ENCODE results near the gene ITGB1. TPM values are rescaled to one million over a fixed set of nuclear protein-coding genes. Genes with fewer than 3 reads are reported as not detected.
A peak's percentile ranks its signal among the peaks of the same experiment; 100 is the strongest.
"Not testable (repeated sequence)": the region's sequence is repeated elsewhere in the genome, so short reads cannot be mapped to it uniquely, and the experiment has no call there.

The ITGB1 gene
- total RNA-seq, result 100 to 1,000 TPM; 254 to 393 TPM

DNA sequence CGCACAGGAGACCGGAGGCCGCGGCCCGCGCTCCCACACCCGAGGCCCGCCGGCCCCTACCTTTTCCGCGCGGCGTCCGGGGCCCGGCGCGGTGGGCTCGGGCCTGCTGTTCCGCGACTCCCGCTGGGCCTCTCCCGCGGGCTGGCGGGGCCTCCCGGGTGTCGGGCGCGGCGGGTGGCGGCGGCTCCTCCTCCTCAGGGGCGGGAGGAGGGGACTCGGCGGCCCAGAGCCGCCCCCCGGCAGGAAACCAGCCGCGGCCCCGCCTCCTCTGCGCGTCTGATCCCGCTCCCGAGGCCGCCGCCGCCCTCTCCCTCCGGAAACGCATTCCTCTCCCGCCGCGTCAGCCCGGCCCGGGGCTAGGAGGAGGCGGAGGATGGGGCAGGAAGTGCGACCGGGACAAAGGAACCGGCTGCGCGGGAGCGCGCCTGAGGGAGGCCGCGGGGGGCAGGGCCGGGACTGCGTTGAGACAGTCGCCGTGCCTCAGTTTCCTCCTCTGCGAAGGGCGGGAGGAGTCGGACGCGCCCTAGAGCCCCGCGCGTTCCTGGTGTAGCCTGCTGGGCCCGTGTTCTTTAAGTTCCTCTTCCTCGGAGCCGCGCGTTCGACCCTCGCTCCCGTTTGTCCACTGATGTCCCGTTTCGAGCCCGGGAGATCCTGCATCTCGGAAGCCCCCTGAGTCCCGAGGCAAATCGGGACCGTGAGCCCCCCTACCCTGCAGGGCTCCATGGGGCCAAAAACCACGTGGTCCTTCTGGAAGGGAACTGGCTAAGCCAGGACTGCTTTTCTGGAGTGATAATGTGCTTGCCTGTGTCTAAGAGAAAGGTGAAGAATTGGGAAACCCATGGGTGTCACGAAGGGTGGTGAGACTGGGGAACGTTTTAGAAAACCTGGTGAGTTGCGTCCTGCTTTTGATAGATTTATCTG is at the start of gene ITGB1:
ITGB1 (minus strand) TSS at position 146 of the 921 bp plus-strand sequence. CDS start 22,672 bp downstream, outside the sequence.
- Histone ChIP-seq H3K27me3 (no peaks in the 10 kb centered on the region), H3K27ac (peak within 1 kb of the TSS; percentile 92), H3K4me3 (peak within 1 kb of the TSS; percentile 79), H3K9ac (ENCODE audit: low read depth in 2 of 2, low read length in 2 of 2) (peak within 1 kb of the TSS; percentile 99), H3K36me3 (no peaks in the 10 kb centered on the region), H3K4me1 (peaks cover 4% of the 10 kb centered on the region), H3K9me3 (no peaks in the 10 kb centered on the region)
- TF ChIP-seq, protein P1, sequence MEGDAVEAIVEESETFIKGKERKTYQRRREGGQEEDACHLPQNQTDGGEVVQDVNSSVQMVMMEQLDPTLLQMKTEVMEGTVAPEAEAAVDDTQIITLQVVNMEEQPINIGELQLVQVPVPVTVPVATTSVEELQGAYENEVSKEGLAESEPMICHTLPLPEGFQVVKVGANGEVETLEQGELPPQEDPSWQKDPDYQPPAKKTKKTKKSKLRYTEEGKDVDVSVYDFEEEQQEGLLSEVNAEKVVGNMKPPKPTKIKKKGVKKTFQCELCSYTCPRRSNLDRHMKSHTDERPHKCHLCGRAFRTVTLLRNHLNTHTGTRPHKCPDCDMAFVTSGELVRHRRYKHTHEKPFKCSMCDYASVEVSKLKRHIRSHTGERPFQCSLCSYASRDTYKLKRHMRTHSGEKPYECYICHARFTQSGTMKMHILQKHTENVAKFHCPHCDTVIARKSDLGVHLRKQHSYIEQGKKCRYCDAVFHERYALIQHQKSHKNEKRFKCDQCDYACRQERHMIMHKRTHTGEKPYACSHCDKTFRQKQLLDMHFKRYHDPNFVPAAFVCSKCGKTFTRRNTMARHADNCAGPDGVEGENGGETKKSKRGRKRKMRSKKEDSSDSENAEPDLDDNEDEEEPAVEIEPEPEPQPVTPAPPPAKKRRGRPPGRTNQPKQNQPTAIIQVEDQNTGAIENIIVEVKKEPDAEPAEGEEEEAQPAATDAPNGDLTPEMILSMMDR (IDR thresholded peaks at IDR 0.05), result no peak
- DNase-seq, result peak; percentile 97
- intact Hi-C loops (cut with DNase I), result no loop called here

DNA sequence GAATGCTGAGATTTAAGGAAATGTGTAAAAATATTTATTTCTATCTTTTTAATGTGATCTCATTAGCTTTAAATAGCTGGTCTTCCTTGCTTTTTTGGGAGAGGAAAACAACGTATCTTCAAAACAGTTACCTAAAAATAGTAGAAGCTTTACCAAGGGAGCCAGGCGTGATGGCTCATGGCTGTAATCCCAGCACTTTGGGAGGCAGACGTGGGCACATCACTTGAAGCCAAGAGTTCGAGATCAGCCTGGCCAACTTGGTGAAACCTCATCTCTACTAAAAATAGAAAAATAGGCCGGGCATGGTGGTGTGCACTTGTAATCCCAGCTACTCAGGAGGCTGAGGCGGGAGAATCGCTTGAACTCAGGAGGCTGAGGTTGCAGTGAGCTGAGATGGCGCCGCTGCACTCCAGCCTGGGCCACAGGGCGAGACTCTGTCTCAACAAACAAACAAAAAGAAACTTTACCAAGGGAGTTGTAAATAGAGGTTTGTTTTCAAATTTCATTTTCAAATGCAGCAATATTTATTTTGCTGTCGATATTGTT is 48.4 kb upstream of the ITGB1 start:
- intact Hi-C loops (cut with DNase I), result no loop called here

DNA sequence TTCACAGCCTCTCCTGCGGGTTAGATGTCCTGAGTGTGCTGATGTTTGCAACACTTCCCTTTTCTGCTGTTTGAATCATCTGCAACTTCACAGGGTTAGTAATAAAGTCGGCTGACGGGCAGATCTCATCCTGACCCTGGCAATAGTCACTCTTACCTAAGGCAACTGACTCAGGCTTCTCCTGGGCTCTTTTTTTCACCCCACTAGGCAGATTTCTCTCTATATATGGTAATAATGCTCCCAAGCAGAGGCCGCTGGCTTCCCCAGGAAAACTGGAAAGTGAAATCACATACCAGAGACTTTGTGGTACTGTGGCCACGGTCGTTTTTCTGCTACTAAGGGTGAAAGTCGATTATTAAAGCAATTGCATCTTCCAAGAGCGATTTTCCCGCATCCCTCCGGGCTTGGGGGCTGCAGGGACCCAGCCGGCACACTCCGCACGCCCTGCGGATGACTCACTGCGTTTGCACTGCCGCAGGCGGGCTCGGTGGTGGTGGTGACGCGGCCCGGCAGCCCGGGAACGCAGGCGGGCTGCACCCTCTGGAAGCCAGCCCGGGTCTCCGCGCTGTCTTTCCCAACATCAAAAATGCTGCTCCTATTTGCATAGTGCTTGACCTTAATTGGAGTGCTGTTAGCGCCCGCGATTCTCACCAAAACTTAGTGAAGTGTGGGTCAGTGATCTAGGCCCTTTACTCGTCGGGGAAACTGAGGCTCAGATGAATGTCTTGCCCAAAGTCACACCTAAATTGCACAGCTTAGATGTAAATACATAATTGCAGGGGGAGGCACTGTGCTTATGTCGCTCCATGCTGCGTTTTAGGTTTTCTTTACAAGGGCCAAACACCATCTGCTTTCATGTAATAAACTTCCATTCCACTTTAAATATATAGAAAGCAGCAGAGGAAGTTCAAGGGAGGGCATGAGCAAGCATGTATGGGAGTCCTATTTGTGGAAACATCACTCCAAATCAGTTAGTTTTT is 47.6 kb upstream of the ITGB1 start:
- intact Hi-C loops (cut with DNase I), result no loop called here
- no peaks in the 10 kb centered on the region for H3K27me3 ChIP-seq
- H3K9ac ChIP-seq (ENCODE audit: low read depth in 2 of 2, low read length in 2 of 2), result peak overlapping the region in 1 of 2 donors; percentile 75
- H3K27ac ChIP-seq, result peak overlapping the region; percentile 75
- TF ChIP-seq, protein P1 (IDR thresholded peaks at IDR 0.05), result no peak
- no peaks in the 10 kb centered on the region for H3K36me3 ChIP-seq
- DNase-seq, result peak; percentile 67
- peak overlapping the region; percentile 35 for H3K4me3 ChIP-seq
- no peaks in the 10 kb centered on the region for H3K4me1 ChIP-seq
- H3K9me3 ChIP-seq, result no peaks in the 10 kb centered on the region

More for the DNA sequence above, 48.4 kb upstream of the ITGB1 start:
- no peaks in the 10 kb centered on the region for H3K36me3 ChIP-seq
- H3K9ac ChIP-seq (ENCODE audit: low read depth in 2 of 2, low read length in 2 of 2), result no peak overlapping the region
- peak overlapping the region; percentile 35 for H3K4me3 ChIP-seq
- H3K9me3 ChIP-seq, result no peaks in the 10 kb centered on the region
- DNase-seq, result no peak
- H3K4me1 ChIP-seq, result no peaks in the 10 kb centered on the region
- TF ChIP-seq, protein P1 (IDR thresholded peaks at IDR 0.05), result no peak
- H3K27me3 ChIP-seq, result no peaks in the 10 kb centered on the region
- H3K27ac ChIP-seq, result peak overlapping the region; percentile 75

DNA sequence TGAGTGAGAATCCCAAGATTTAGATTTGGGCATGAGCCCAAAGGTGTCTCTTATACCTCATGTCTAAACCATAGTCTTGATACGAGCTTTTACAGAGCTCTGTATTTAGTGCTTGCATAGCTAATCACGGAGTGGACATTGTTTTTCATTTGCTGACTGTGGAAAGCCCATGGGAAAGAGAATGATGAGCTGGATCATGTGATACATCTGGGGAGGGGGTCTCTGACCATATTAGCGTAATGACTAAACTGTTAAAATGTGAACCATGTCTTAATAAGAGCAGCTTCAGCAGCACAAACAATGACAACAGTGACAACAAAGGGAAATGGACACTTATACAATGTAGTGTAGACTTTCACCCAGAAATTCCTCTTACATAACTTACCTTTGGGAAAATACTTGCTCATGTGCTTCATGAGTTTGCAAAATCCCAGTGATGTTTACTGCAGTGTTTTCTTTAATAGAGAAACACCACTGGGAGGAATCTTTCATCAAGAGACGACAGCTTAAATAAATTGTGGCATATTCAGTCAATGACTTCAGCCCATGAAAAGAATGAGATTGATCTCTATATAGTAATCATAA is 44.0 kb upstream of the ITGB1 start:
- Histone ChIP-seq H3K4me1 (no peaks in the 10 kb centered on the region), H3K36me3 (no peaks in the 10 kb centered on the region), H3K9me3 (no peaks in the 10 kb centered on the region), H3K27me3 (no peaks in the 10 kb centered on the region), H3K9ac (ENCODE audit: low read depth in 2 of 2, low read length in 2 of 2) (no peak overlapping the region), H3K27ac (no peak overlapping the region), H3K4me3 (no peak overlapping the region)
- intact Hi-C loops (cut with DNase I), result no loop called here
- no peak for DNase-seq
- TF ChIP-seq, protein P1 (IDR thresholded peaks at IDR 0.05), result no peak

DNA sequence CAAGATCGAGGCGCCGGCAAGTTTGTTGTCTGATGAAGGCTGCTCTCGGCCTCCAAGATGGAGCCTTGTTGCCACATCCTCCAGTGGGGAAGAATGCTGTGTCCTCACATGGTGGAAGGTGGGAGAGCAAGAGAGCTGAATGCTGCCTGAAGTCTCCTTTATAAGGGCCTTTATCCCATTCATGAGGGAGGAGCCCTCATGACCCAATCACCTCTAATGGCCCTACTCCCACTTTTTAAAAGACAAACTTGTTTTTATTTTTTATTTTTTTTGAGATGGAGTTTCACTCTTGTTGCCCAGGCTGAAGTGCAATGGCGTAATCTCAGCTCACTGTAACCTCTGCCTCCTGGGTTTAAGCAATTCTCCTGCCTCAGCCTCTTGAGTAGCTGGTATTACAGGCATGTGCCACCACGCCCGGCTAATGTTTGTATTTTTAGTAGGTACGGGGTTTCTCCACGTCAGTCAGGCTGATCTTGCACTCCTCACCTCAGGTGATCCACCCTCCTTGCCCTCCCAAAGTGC is 40.1 kb upstream of the ITGB1 start:
- H3K36me3 ChIP-seq; H3K9me3 ChIP-seq; H3K27ac ChIP-seq; H3K9ac ChIP-seq (ENCODE audit: low read depth in 2 of 2, low read length in 2 of 2); H3K4me1 ChIP-seq; H3K4me3 ChIP-seq; DNase-seq; H3K27me3 ChIP-seq; intact Hi-C loops (cut with DNase I): not testable (repeated sequence)
